ENCODE results near the gene BEND2. TPM values are rescaled to one million over a fixed set of nuclear protein-coding genes. Genes with fewer than 3 reads are reported as not detected.
"Not testable (repeated sequence)": the region's sequence is repeated elsewhere in the genome, so short reads cannot be mapped to it uniquely, and the experiment has no call there.

Gene BEND2
- total RNA-seq, result not detected
- not detected for polyA plus RNA-seq

DNA sequence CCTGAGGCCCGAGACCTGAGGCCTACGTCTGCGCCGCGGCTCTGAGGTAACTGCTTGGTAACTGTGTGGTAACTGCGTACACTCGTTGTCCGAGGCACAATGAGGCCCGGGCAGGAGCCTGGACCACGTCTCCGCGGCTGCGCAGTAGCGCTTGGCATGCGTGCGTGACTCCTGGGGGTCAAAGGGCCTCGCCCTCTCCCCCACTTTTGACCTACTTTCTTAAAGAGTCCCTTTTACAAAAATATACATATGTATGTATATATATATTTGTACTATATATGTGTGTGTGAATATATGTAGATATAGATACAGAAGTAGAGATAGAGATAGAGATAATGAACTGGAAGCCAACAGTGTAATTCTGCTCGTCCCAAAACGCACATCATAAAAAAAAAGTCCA, at the start of gene BEND2:
TSS of gene BEND2 (minus strand) at position 101 of the 400 bp plus-strand sequence. CDS start 136 bp downstream, outside the sequence.
- intact Hi-C loops (cut with DNase I), result no loop called here
- Histone ChIP-seq H3K36me3 (no peaks in the 10 kb centered on the region), H3K4me1 (no peaks in the 10 kb centered on the region), H3K27me3 (no peaks in the 10 kb centered on the region), H3K27ac (no peak within 1 kb of the TSS), H3K4me3 (no peak within 1 kb of the TSS), H3K9me3 (no peaks in the 10 kb centered on the region)
- WGBS, 2 donors, result 96% methylated on average over 19 of the region's 19 CpGs
- TF ChIP-seq, protein P1, sequence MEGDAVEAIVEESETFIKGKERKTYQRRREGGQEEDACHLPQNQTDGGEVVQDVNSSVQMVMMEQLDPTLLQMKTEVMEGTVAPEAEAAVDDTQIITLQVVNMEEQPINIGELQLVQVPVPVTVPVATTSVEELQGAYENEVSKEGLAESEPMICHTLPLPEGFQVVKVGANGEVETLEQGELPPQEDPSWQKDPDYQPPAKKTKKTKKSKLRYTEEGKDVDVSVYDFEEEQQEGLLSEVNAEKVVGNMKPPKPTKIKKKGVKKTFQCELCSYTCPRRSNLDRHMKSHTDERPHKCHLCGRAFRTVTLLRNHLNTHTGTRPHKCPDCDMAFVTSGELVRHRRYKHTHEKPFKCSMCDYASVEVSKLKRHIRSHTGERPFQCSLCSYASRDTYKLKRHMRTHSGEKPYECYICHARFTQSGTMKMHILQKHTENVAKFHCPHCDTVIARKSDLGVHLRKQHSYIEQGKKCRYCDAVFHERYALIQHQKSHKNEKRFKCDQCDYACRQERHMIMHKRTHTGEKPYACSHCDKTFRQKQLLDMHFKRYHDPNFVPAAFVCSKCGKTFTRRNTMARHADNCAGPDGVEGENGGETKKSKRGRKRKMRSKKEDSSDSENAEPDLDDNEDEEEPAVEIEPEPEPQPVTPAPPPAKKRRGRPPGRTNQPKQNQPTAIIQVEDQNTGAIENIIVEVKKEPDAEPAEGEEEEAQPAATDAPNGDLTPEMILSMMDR (IDR thresholded peaks at IDR 0.05), result no peak
- no peak for TF ChIP-seq POLR2A (IDR thresholded peaks at IDR 0.05)
- TF ChIP-seq POLR2AphosphoS5 (IDR thresholded peaks at IDR 0.05), result no peak
- TF ChIP-seq EP300 (IDR thresholded peaks at IDR 0.05), result no peak
- no peak for DNase-seq

DNA sequence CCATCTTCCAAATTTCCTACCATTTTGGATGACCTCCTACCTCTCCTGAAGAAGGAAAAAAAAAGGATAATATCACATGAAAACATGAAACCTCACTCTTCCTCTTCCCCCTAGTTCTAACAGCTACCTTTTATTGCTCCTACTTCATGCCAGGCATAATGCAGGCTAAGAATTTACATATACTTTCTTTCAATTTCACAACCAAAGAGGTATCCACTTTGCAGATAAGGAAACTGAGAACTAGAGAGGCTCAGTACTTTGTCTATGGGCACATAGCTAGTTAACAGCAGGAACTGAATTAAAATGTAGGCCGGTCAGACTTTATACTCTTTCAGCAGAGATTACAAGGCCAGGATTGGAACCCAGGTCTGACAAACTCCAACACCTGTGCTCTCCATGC, 34.4 kb upstream of the BEND2 start:
- intact Hi-C loops (cut with DNase I), result no loop called here
- TF ChIP-seq EP300 (IDR thresholded peaks at IDR 0.05) (no peak), POLR2A (IDR thresholded peaks at IDR 0.05) (no peak), POLR2AphosphoS5 (IDR thresholded peaks at IDR 0.05) (no peak)
- TF ChIP-seq, protein P1 (IDR thresholded peaks at IDR 0.05), result no peak
- H3K36me3 ChIP-seq, result no peaks in the 10 kb centered on the region
- 91 to 96% methylated on average over 1 of the region's 1 CpG for WGBS, 2 donors
- no peak overlapping the region for H3K4me3 ChIP-seq
- H3K27ac ChIP-seq, result no peak overlapping the region
- H3K9me3 ChIP-seq, result no peaks in the 10 kb centered on the region
- no peaks in the 10 kb centered on the region for H3K27me3 ChIP-seq
- no peak for DNase-seq
- no peaks in the 10 kb centered on the region for H3K4me1 ChIP-seq

DNA sequence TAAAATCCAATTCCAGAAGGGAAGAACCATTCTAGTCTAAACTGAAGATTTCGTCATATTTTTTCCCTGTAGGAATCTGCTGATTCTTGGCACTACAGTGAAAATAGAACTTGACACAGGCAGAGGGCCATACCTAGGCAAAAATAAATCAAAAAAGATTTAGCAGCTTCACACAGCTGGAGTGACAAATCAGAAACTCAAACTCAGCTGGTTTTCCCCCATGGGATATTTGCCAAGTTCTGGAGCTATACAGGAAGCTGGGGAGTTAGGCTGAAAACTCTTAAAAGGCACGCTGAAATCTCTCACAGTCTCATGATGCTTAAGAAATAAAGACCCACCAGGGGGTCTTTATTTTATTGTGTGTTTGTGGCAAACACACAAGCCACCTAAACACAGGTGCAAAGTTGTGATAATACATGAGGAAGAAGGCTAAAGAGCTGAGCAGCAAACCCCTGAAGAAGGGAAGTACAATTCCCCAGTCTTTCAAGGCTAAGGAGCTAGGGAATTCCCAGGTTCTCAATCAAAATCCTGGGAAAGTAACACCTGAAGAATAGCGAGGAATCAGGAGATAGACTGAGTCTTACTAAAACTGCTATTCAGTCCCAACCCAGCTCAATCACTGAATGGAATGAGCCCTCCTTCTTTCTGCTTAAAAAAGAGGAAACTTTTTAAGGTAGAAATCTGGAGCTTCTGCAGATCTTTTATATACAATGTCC, 32.1 kb upstream of the BEND2 start:
- Histone ChIP-seq H3K4me1 (no peaks in the 10 kb centered on the region), H3K27me3 (no peaks in the 10 kb centered on the region), H3K4me3 (no peak overlapping the region), H3K36me3 (no peaks in the 10 kb centered on the region), H3K27ac (no peak overlapping the region), H3K9me3 (no peaks in the 10 kb centered on the region)
- intact Hi-C loops (cut with DNase I), result no loop called here
- DNase-seq, result no peak
- 56 to 75% methylated on average over 3 of the region's 3 CpGs for WGBS, 2 donors
- TF ChIP-seq, protein P1 (IDR thresholded peaks at IDR 0.05), result no peak
- TF ChIP-seq POLR2AphosphoS5 (IDR thresholded peaks at IDR 0.05), result no peak
- TF ChIP-seq EP300 (IDR thresholded peaks at IDR 0.05), result no peak
- TF ChIP-seq POLR2A (IDR thresholded peaks at IDR 0.05), result no peak

DNA sequence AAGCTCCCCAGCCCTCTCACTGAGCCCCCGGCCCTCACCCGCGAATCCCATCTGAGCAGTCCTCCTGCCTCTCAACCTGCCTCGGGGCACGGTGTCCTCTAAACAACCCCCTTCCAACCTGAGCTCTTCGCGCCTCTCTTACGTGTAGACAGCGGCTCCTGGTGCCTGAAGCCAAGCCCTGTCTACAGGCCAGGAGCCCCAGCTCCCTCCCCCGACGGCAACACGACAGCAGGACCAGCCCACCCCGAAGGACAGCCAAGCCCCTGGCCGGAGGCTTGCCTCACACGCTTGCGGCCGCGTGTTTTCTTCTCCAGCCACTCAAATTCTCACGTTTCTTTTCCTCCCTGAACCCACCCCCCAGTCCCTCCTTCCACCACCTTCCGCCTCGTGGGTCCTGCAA, 9.0 kb upstream of the BEND2 start:
- H3K9me3 ChIP-seq; H3K27ac ChIP-seq; DNase-seq; H3K4me3 ChIP-seq; H3K4me1 ChIP-seq; intact Hi-C loops (cut with DNase I); H3K27me3 ChIP-seq; H3K36me3 ChIP-seq: not testable (repeated sequence)
- WGBS, 2 donors, result 78 to 80% methylated on average over 19 of the region's 21 CpGs

DNA sequence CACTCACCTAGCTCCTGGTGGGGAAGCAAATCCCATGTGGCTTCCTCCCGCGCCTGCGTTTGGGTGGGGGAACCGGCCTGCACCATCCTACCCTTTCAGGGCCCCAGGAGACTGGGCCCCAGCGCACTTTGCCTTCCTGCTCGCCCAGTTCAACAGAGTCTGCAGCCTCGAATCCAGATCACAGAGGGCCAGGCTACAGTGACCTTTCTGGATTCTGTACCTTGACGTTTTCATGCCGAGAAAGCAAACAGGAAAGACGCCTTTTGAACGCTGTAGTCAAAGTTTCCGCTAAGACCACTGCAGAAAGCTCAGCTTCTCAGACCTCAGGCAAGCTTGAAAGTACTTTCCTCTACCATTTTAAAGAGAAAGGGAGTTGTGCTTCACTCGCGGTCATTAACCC, 7.4 kb upstream of the BEND2 start:
- WGBS, 2 donors, result 87 to 92% methylated on average over 14 of the region's 14 CpGs
- Histone ChIP-seq H3K27ac (no peak overlapping the region), H3K36me3 (no peaks in the 10 kb centered on the region), H3K27me3 (no peaks in the 10 kb centered on the region), H3K9me3 (no peaks in the 10 kb centered on the region), H3K4me3 (no peak overlapping the region), H3K4me1 (no peaks in the 10 kb centered on the region)
- DNase-seq, result no peak
- intact Hi-C loops (cut with DNase I), result no loop called here
- TF ChIP-seq POLR2A (IDR thresholded peaks at IDR 0.05) (no peak), POLR2AphosphoS5 (IDR thresholded peaks at IDR 0.05) (no peak), EP300 (IDR thresholded peaks at IDR 0.05) (no peak)
- TF ChIP-seq, protein P1 (IDR thresholded peaks at IDR 0.05), result no peak

All from sigmoid colon (tissue), 7 donors.